GM12878 (cell line): ENCODE data around the gene DONSON. TPM values are rescaled to one million over a fixed set of nuclear protein-coding genes. Genes with fewer than 3 reads are reported as not detected.

Source experiments
- ATAC-seq: fragments of 200-7000 bp; cut with Tn5 transposase; 3 replicates; pipeline ENCODE4 v1.9.1; 2020; ENCODE audit warnings: mild to moderate bottlenecking, moderate library complexity
- BruUV-seq: library from RNA; stranded (reverse); fragments of 400-500 nt; replicated peaks from 2 replicates; lab custom pipeline; 2021; lab: Mats Ljungman, UMichigan
- CTCF ChIA-PET: fragments of 300-600 bp; sonication (Branson Sonifier 250); formaldehyde crosslinking; extraction: SDS; loops from one replicate; lab custom pipeline; 2021; ENCODE audit warnings: inconsistent platforms; lab: Yijun Ruan, JAX
- POLR2A ChIA-PET: fragments of 350-600 bp; formaldehyde crosslinking; extraction: SDS; loops from one replicate; lab custom pipeline; 2021; ENCODE audit warnings: inconsistent platforms; lab: Charles Lee
- RAD21 ChIA-PET: fragments of 300-600 bp; sonication (Branson Sonifier 250); formaldehyde crosslinking; loops from one replicate; lab custom pipeline; 2023; ENCODE audit warnings: antibody characterized with exemption; ENCODE audit not compliant: unreplicated experiment; lab: Charles Lee
- SMC1A ChIA-PET: fragments of 300-600 bp; sonication (Branson Sonifier 250); formaldehyde crosslinking; loops from one replicate; lab custom pipeline; 2023; ENCODE audit not compliant: unreplicated experiment, uncharacterized antibody; lab: Charles Lee
- DNase-seq: peaks from one replicate; pipeline ENCODE4 v3.0.0-alpha.2; 2011; ENCODE audit warnings: low read depth, low spot score
- FAIRE-seq: peaks from 3 replicates; lab custom pipeline; 2011; peaks lifted over from hg19 to GRCh38; lab: Jason Lieb, UNC
- H2AFZ ChIP-seq: 2 replicates; pipeline ENCODE4 v1.6.0; 2011; ENCODE audit warnings: low read depth, low read length, control low read depth; ENCODE audit not compliant: control insufficient read depth
- H3K27ac ChIP-seq: 2 replicates; pipeline ENCODE4 v1.5.1; 2011; ENCODE audit warnings: control low read depth; ENCODE audit not compliant: control insufficient read depth, insufficient read depth
- H3K27me3 ChIP-seq, 2 experiments: replicated peaks in 1 of 2; 2 replicates each; pipeline versions ENCODE4 v1.6.0 to v1.6.1; 2011; ENCODE audit warnings: low read length in 1 of 2; ENCODE audit not compliant: control insufficient read depth in 2 of 2, insufficient read depth in 2 of 2
- H3K36me3 ChIP-seq, 2 experiments: 2 replicates each; pipeline ENCODE4 v1.5.1; 2011; ENCODE audit warnings: low read length in 1 of 2; ENCODE audit not compliant: control insufficient read depth in 2 of 2, insufficient read depth in 2 of 2
- H3K4me1 ChIP-seq: 2 replicates; pipeline ENCODE4 v1.6.1; 2011; ENCODE audit warnings: mild to moderate bottlenecking, low read length, moderate library complexity, mixed read lengths; ENCODE audit not compliant: control insufficient read depth, insufficient read depth
- H3K4me2 ChIP-seq: 2 replicates; pipeline ENCODE4 v1.6.0; 2011; ENCODE audit warnings: control low read depth; ENCODE audit not compliant: control insufficient read depth, insufficient read depth
- H3K4me3 ChIP-seq: fragments of 200-600 bp; sonication (generic); 2 replicates; pipeline ENCODE4 v1.5.1; 2016
- H3K79me2 ChIP-seq: 2 replicates; pipeline ENCODE4 v1.6.0; 2011; ENCODE audit warnings: low read length; ENCODE audit not compliant: control insufficient read depth, insufficient read depth
- H3K9ac ChIP-seq: 2 replicates; pipeline ENCODE4 v1.8.0; 2011; ENCODE audit warnings: low read length, control low read depth, mixed read lengths; ENCODE audit not compliant: control insufficient read depth, insufficient read depth
- H3K9me3 ChIP-seq: replicated peaks from 3 replicates; pipeline ENCODE4 v1.5.1; 2011; ENCODE audit warnings: mild to moderate bottlenecking, low read length; ENCODE audit not compliant: control insufficient read depth, insufficient read depth
- H4K20me1 ChIP-seq: 2 replicates; pipeline ENCODE4 v1.6.0; 2011; ENCODE audit not compliant: control insufficient read depth, insufficient read depth
- ATF2 ChIP-seq: IDR thresholded peaks from 2 replicates; pipeline ENCODE4 v1.6.1; 2012; ENCODE audit warnings: low read length, inconsistent platforms
- BHLHE40 ChIP-seq, 2 experiments: fragments of 450-650 bp in 1 of 2; IDR thresholded peaks; 2 replicates each; pipeline ENCODE4 v1.6.1; 2011 to 2017; ENCODE audit warnings: low read depth in 2 of 2, borderline replicate concordance in 1 of 2, improper control_type of control experiment in 1 of 2, low read length in 1 of 2, mild to moderate bottlenecking in 1 of 2
- CBX5 ChIP-seq: sonication (generic); IDR thresholded peaks from 2 replicates; pipeline ENCODE4 v1.6.1; 2016; ENCODE audit warnings: low read depth, moderate library complexity, mild to moderate bottlenecking, inconsistent platforms
- CHD1 ChIP-seq: IDR thresholded peaks from 2 replicates; pipeline ENCODE4 v1.6.1; 2012; ENCODE audit warnings: low read depth, low read length, improper control_type of control experiment
- EP300 ChIP-seq, 2 experiments: fragments of 150-350 bp in 1 of 2; IDR thresholded peaks; 2 replicates each; pipeline ENCODE4 v1.6.1; 2011 to 2012; ENCODE audit warnings: low read depth in 2 of 2, low read length in 2 of 2, borderline replicate concordance in 1 of 2, improper control_type of control experiment in 1 of 2, inconsistent platforms in 1 of 2; ENCODE audit not compliant: control insufficient read depth in 1 of 2
- GABPA ChIP-seq: IDR thresholded peaks from 2 replicates; pipeline ENCODE4 v1.6.1; 2014; ENCODE audit warnings: antibody characterized with exemption, low read depth, mild to moderate bottlenecking, inconsistent platforms
- LARP7 ChIP-seq: fragments of 450-650 bp; IDR thresholded peaks from 2 replicates; pipeline ENCODE4 v1.6.1; 2017; ENCODE audit warnings: mild to moderate bottlenecking
- MAX ChIP-seq: IDR thresholded peaks from 2 replicates; pipeline ENCODE4 v1.6.1; 2012; ENCODE audit warnings: low read depth, low read length, improper control_type of control experiment
- MXI1 ChIP-seq: fragments of 150-350 bp; IDR thresholded peaks from 2 replicates; pipeline ENCODE4 v1.6.1; 2011; ENCODE audit warnings: low read depth, mild to moderate bottlenecking, inconsistent platforms, low read length, improper control_type of control experiment
- NFYA ChIP-seq: IDR thresholded peaks from 2 replicates; pipeline ENCODE4 v1.6.1; 2011; ENCODE audit warnings: low read depth, mild to moderate bottlenecking, low read length, improper control_type of control experiment, borderline replicate concordance
- PML ChIP-seq: IDR thresholded peaks from 2 replicates; pipeline ENCODE4 v1.6.1; 2012; ENCODE audit warnings: low read length, inconsistent platforms
- POLR2A ChIP-seq: IDR thresholded peaks from 2 replicates; pipeline ENCODE4 v1.6.1; 2011; ENCODE audit warnings: low read depth, mild to moderate bottlenecking, low read length
- POU2F2 ChIP-seq: IDR thresholded peaks from 3 replicates; pipeline ENCODE4 v1.6.1; 2011; ENCODE audit warnings: low read depth, mild to moderate bottlenecking, low read length, borderline replicate concordance
- RB1 ChIP-seq: fragments of 450-650 bp; formaldehyde crosslinking; IDR thresholded peaks from 2 replicates; pipeline ENCODE4 v1.6.1; 2017; ENCODE audit warnings: mild to moderate bottlenecking, borderline replicate concordance
- SIN3A ChIP-seq: IDR thresholded peaks from 2 replicates; pipeline ENCODE4 v1.6.1; 2012; ENCODE audit warnings: low read depth, low read length, improper control_type of control experiment
- SMAD5 ChIP-seq: IDR thresholded peaks from 2 replicates; pipeline ENCODE4 v1.6.1; 2016; ENCODE audit warnings: antibody characterized with exemption, low read depth
- SMARCA5 ChIP-seq: fragments of 450-650 bp; IDR thresholded peaks from 2 replicates; pipeline ENCODE4 v1.6.1; 2017; ENCODE audit warnings: mild to moderate bottlenecking
- SP1 ChIP-seq: IDR thresholded peaks from one replicate; pipeline ENCODE4 v1.6.1; 2011; ENCODE audit warnings: low read depth, low read length
- TAF1 ChIP-seq: IDR thresholded peaks from 2 replicates; pipeline ENCODE4 v1.6.1; 2011; ENCODE audit warnings: mild to moderate bottlenecking, low read depth, low read length, borderline replicate concordance
- TCF12 ChIP-seq: IDR thresholded peaks from 2 replicates; pipeline ENCODE4 v1.6.1; 2011; ENCODE audit warnings: low read depth, mild to moderate bottlenecking, low read length
- TCF3 ChIP-seq: IDR thresholded peaks from 2 replicates; pipeline ENCODE4 v1.6.1; 2012; ENCODE audit warnings: low read depth, mild to moderate bottlenecking, low read length, borderline replicate concordance; ENCODE audit not compliant: insufficient read depth
- YY1 ChIP-seq: IDR thresholded peaks from 2 replicates; pipeline ENCODE4 v1.6.1; 2011; ENCODE audit warnings: low read depth, mild to moderate bottlenecking, low read length
- ZNF217 ChIP-seq: fragments of 450-650 bp; IDR thresholded peaks from 2 replicates; pipeline ENCODE4 v1.6.1; 2017; ENCODE audit warnings: antibody characterized with exemption, mild to moderate bottlenecking
- WGBS: methylation state at CpG from one replicate; pipeline ENCODE4 v1.1.6; 2016; ENCODE audit warnings: low lambda C conversion rate; ENCODE audit not compliant: insufficient replicate concordance, insufficient coverage; ENCODE audit errors: missing lambda C conversion rate; 5-methylcytosine and 5-hydroxymethylcytosine counted together
- in situ Hi-C: fragments of 300-500 bp; cut with MboI; formaldehyde crosslinking; loops from 9 replicates; pipeline ENCODE4 v1.14.3; 2018; ENCODE audit warnings: mixed read lengths
- intact Hi-C: fragments of 100-400 bp; cut with micrococcal nuclease; formaldehyde crosslinking; loops from one replicate; pipeline ENCODE4 v1.14.2; 2022; ENCODE audit not compliant: unreplicated experiment
- polyA plus RNA-seq, 11 experiments: library from polyadenylated mRNA; depleted of rRNA in 4 of 11; unstranded in 6 of 11; stranded (reverse) in 5 of 11; fragments of >200 nt; fragmentation: Nextera tagmentation in 4 of 11; fragmentation: Illumina TruSeq in 1 of 11; extraction: Ambion mirVana in 4 of 11; extraction: Trizol in 1 of 11; gene quantifications; 1 replicate in 1 of 11; 2 replicates in 10 of 11; pipeline versions ENCODE4 v1.2.1 to v1.2.3, GENCODE V29; 2011 to 2016; ENCODE audit warnings: inconsistent platforms in 2 of 11, missing spikeins in 2 of 11, low read depth in 1 of 11
- total RNA-seq, 4 experiments: library from RNA; depleted of rRNA in 3 of 4; stranded (reverse); fragments of >200 nt in 3 of 4; fragmentation: Illumina TruSeq in 1 of 4; extraction: Trizol in 1 of 4; gene quantifications; 2 replicates each; pipeline versions ENCODE4 v1.2.1 to v1.2.3, GENCODE V29; 2013 to 2021

DONSON gene
- total and polyA plus RNA-seq, 10 of the 15 experiments (the other 5 are each of a cell fraction or from before 2014, with no cell fraction given): 13.6 to 51.2 (median 32.2) TPM

- Histone ChIP-seq H3K36me3 (peaks cover 0 to 16% of the 10 kb centered on the region in 2 experiments; a peak in 2 of 4 replicates), H2AFZ (peak within 1 kb of the TSS; percentile 88), H3K79me2 (peaks cover 74% of the 10 kb centered on the region), H3K4me1 (no peaks in the 10 kb centered on the region), H3K9ac (peak within 1 kb of the TSS; percentile 100), H3K4me3 (peak within 1 kb of the TSS; percentile 96), H3K27me3 (no peaks in the 10 kb centered on the region), H3K4me2 (peak within 1 kb of the TSS; percentile 73), H3K9me3 (no peaks in the 10 kb centered on the region), H4K20me1 (peaks cover 2% of the 10 kb centered on the region; the same call in 1 of the 2 replicates), H3K27ac (peak within 1 kb of the TSS; percentile 100)
- in situ Hi-C loops (no loop called here), intact Hi-C loops (loop anchor here (5.0 to 10.0 kb wide), 5 partner anchors 45 to 770 kb away; partner anchors contain the start of genes DONSON, IFNGR2 and PAXBP1)
- RAD21 ChIA-PET: interaction anchor here (0.6 to 1.5 kb wide), 2 partner anchors 61 to 64 kb away, joined by 3 read pairs; no protein-coding TSS in a partner anchor
- peak; percentile 18 for FAIRE-seq
- BruUV-seq: no TSS peak
- SMC1A ChIA-PET: interaction anchor here (0.8 kb wide), 1 partner anchor 61 kb away, joined by 3 read pairs; no protein-coding TSS in a partner anchor
- under 1% methylated on average over 56 of the region's 56 CpGs for WGBS
- DNase-seq: peak; percentile 35
- peak; percentile 82 for ATAC-seq
- POLR2A ChIA-PET: interaction anchor here (0.6 to 2.3 kb wide), 4 partner anchors 22 to 323 kb away, joined by 3 to 7 read pairs (median 6); partner anchors contain the start of genes DNAJC28 and TMEM50B
- CTCF ChIA-PET: interaction anchor here (2.5 kb wide), 1 partner anchor 63 kb away, joined by 9 read pairs; no protein-coding TSS in a partner anchor
- TF ChIP-seq YY1 (0 out of 2 replicates have a peak, but pooled peaks have one; percentile 0), SIN3A (peak; percentile 78; the same call in 1 of the 2 replicates), ATF2 (0 out of 2 replicates have a peak, but pooled peaks have one; percentile 32), NFYA (no peak), MXI1 (peak; percentile 94), BHLHE40 (IDR thresholded peaks at IDR 0.05; ENCODE audit: borderline replicate concordance in 1 of 2, low read depth in 2 of 2, low read length in 1 of 2) (peak in 1 of 2 experiments; percentile 58; a peak in 2 of 4 replicates), PML (peak; percentile 86), SP1 (peak; percentile 46), EP300 (IDR thresholded peaks at IDR 0.05; ENCODE audit: borderline replicate concordance in 1 of 2, control insufficient read depth in 1 of 2, low read depth in 2 of 2, low read length in 2 of 2) (no peak), CBX5 (peak; percentile 84; the same call in 1 of the 2 replicates), LARP7 (peak; percentile 29; the same call in 1 of the 2 replicates), POU2F2 (peak; percentile 71; the same call in 1 of the 3 replicates), RB1 (peak; percentile 76; the same call in 1 of the 2 replicates), POLR2A (peak; percentile 61), ZNF217 (no peak), GABPA (peak; percentile 71; the same call in 1 of the 2 replicates), TCF12 (peak; percentile 65), CHD1 (peak; percentile 83; the same call in 1 of the 2 replicates), TCF3 (peak; percentile 80; the same call in 1 of the 2 replicates), MAX (peak; percentile 83), TAF1 (peak; percentile 76; the same call in 1 of the 2 replicates), SMARCA5 (0 out of 2 replicates have a peak, but pooled peaks have one; percentile 45), SMAD5 (peak; percentile 40; the same call in 1 of the 2 replicates)
Measured at GRCh38 chr21:33541756-33542639, 46.5 kb downstream of the DONSON start, which contains the start of gene GART. Gene GART (minus strand): TSS chr21:33542117. CDS start chr21:33539315, 2,802 bp downstream.
